H9 (cell line): Measurements from ENCODE around the gene P3H2. TPM values are rescaled to one million over a fixed set of nuclear protein-coding genes. Genes with fewer than 3 reads are reported as not detected.
"Not testable (repeated sequence)": the region's sequence is repeated elsewhere in the genome, so short reads cannot be mapped to it uniquely, and the experiment has no call there.

ENCODE experiments used
- DNase-seq: peaks from one replicate; pipeline ENCODE4 v3.0.0-alpha.2; 2017
- H2AFZ ChIP-seq: one replicate; pipeline ENCODE4 v1.6.1; 2013; ENCODE audit warnings: mild to moderate bottlenecking, low read length, control low read depth, moderate library complexity
- H2AK5ac ChIP-seq: 2 replicates; pipeline ENCODE4 v1.6.1; 2013; ENCODE audit warnings: low read length, control low read depth, mixed read lengths; ENCODE audit not compliant: insufficient read length
- H2BK120ac ChIP-seq: one replicate; pipeline ENCODE4 v1.6.1; 2013; ENCODE audit warnings: low read depth, mild to moderate bottlenecking, low read length, control low read depth, inconsistent platforms; ENCODE audit not compliant: poor library complexity, severe bottlenecking
- H2BK12ac ChIP-seq: 2 replicates; pipeline ENCODE4 v1.6.1; 2013; ENCODE audit warnings: low read length, control low read depth, mixed read lengths, low read depth; ENCODE audit not compliant: insufficient read length
- H2BK15ac ChIP-seq: 2 replicates; pipeline ENCODE4 v1.6.1; 2013; ENCODE audit warnings: low read depth, low read length, control low read depth
- H2BK20ac ChIP-seq: one replicate; pipeline ENCODE4 v1.6.1; 2013; ENCODE audit warnings: low read depth, mild to moderate bottlenecking, low read length, control low read depth, inconsistent platforms; ENCODE audit not compliant: poor library complexity, severe bottlenecking
- H2BK5ac ChIP-seq: 2 replicates; pipeline ENCODE4 v1.6.1; 2013; ENCODE audit warnings: low read length, control low read depth, mixed read lengths; ENCODE audit not compliant: insufficient read length
- H3K14ac ChIP-seq: 2 replicates; pipeline ENCODE4 v1.6.1; 2013; ENCODE audit warnings: low read length, control low read depth; ENCODE audit not compliant: insufficient read depth
- H3K18ac ChIP-seq: 2 replicates; pipeline ENCODE4 v1.6.1; 2013; ENCODE audit warnings: low read depth, mild to moderate bottlenecking, mixed read lengths, low read length, control low read depth; ENCODE audit not compliant: insufficient read length
- H3K23ac ChIP-seq: 2 replicates; pipeline ENCODE4 v1.6.1; 2013; ENCODE audit warnings: low read length, control low read depth, mixed read lengths, low read depth; ENCODE audit not compliant: insufficient read length
- H3K23me2 ChIP-seq: 2 replicates; pipeline ENCODE4 v1.6.1; 2013; ENCODE audit warnings: low read depth, mild to moderate bottlenecking, mixed read lengths, low read length, control low read depth; ENCODE audit not compliant: insufficient read length, poor library complexity, severe bottlenecking
- H3K27ac ChIP-seq: 2 replicates; pipeline ENCODE4 v1.5.1; 2013; ENCODE audit warnings: low read length, control low read depth, mixed read lengths, low read depth; ENCODE audit not compliant: insufficient read length
- H3K27me3 ChIP-seq: 2 replicates; pipeline ENCODE4 v1.6.1; 2013; ENCODE audit warnings: low read length, control low read depth, inconsistent platforms; ENCODE audit not compliant: insufficient read depth
- H3K4ac ChIP-seq: 2 replicates; pipeline ENCODE4 v1.6.1; 2013; ENCODE audit warnings: low read depth, mild to moderate bottlenecking, control low read depth, inconsistent platforms, low read length, moderate library complexity
- H3K4me1 ChIP-seq: 2 replicates; pipeline ENCODE4 v1.6.1; 2013; ENCODE audit warnings: low read length, control low read depth, inconsistent platforms; ENCODE audit not compliant: insufficient read depth
- H3K4me2 ChIP-seq: 2 replicates; pipeline ENCODE4 v1.6.1; 2013; ENCODE audit warnings: low read length, control low read depth, mixed read lengths; ENCODE audit not compliant: insufficient read length, insufficient read depth
- H3K56ac ChIP-seq: 2 replicates; pipeline ENCODE4 v1.6.1; 2013; ENCODE audit warnings: low read depth, mild to moderate bottlenecking, mixed read lengths, low read length, control low read depth; ENCODE audit not compliant: insufficient read length
- H3K79me1 ChIP-seq: 2 replicates; pipeline ENCODE4 v1.6.1; 2013; ENCODE audit warnings: low read depth, mild to moderate bottlenecking, moderate library complexity, low read length, control low read depth, inconsistent platforms; ENCODE audit not compliant: insufficient read depth, poor library complexity, severe bottlenecking
- H3K79me2 ChIP-seq: 2 replicates; pipeline ENCODE4 v1.6.1; 2013; ENCODE audit warnings: low read length, control low read depth, inconsistent platforms; ENCODE audit not compliant: insufficient read depth
- H3K9ac ChIP-seq: 2 replicates; pipeline ENCODE4 v1.6.1; 2013; ENCODE audit warnings: low read length, control low read depth, mixed read lengths; ENCODE audit not compliant: insufficient read length; ENCODE audit errors: extremely low read depth
- H3K9me3 ChIP-seq: one replicate; pipeline ENCODE4 v1.6.1; 2013; ENCODE audit warnings: low read depth, low read length, inconsistent platforms; ENCODE audit not compliant: control insufficient read depth
- H3T11ph ChIP-seq: one replicate; pipeline ENCODE4 v1.6.1; 2013; ENCODE audit warnings: mild to moderate bottlenecking, low read length, control low read depth, inconsistent platforms
- H4K20me1 ChIP-seq: one replicate; pipeline ENCODE4 v1.6.1; 2013; ENCODE audit not compliant: control insufficient read depth, insufficient read length, insufficient read depth
- H4K5ac ChIP-seq: 2 replicates; pipeline ENCODE4 v1.6.1; 2013; ENCODE audit warnings: low read depth, mild to moderate bottlenecking, mixed read lengths, low read length, control low read depth; ENCODE audit not compliant: insufficient read length
- H4K8ac ChIP-seq: replicated peaks from 2 replicates; pipeline ENCODE4 v1.6.1; 2013; ENCODE audit warnings: low read length, control low read depth, mixed read lengths, low read depth; ENCODE audit not compliant: insufficient read length
- H4K91ac ChIP-seq: 2 replicates; pipeline ENCODE4 v1.6.1; 2013; ENCODE audit warnings: low read depth, mild to moderate bottlenecking, moderate library complexity, mixed read lengths, low read length, control low read depth; ENCODE audit not compliant: insufficient read length
- H3K27ac Mint-ChIP-seq, 3 experiments: 2 replicates in 2 of 3; 3 replicates in 1 of 3; pipeline ENCODE4 v1.8.0; 2020 to 2021; ENCODE audit warnings: mixed read lengths in 3 of 3, mild to moderate bottlenecking in 1 of 3, moderate library complexity in 1 of 3
- H3K27me3 Mint-ChIP-seq: 2 replicates; pipeline ENCODE4 v1.8.0; 2021; ENCODE audit warnings: low read depth, mild to moderate bottlenecking, moderate library complexity, mixed read lengths
- H3K36me3 Mint-ChIP-seq, 3 experiments: 2 replicates in 2 of 3; 3 replicates in 1 of 3; pipeline ENCODE4 v1.8.0; 2020 to 2021; ENCODE audit warnings: low read depth in 3 of 3, mixed read lengths in 3 of 3; ENCODE audit not compliant: insufficient read depth in 1 of 3
- H3K4me1 Mint-ChIP-seq, 2 experiments: 2 replicates each; pipeline ENCODE4 v1.8.0; 2020; ENCODE audit warnings: mixed read lengths in 2 of 2
- H3K4me3 Mint-ChIP-seq, 2 experiments: 2 replicates in 1 of 2; 3 replicates in 1 of 2; pipeline ENCODE4 v1.8.0; 2020 to 2021; ENCODE audit warnings: mild to moderate bottlenecking in 2 of 2, mixed read lengths in 2 of 2, moderate library complexity in 1 of 2
- H3K9me3 Mint-ChIP-seq, 2 experiments: 2 replicates in 1 of 2; 3 replicates in 1 of 2; pipeline ENCODE4 v1.8.0; 2020; ENCODE audit warnings: mild to moderate bottlenecking in 2 of 2, mixed read lengths in 2 of 2, moderate library complexity in 1 of 2
- CTCF ChIP-seq: fragments of 200-600 bp; sonication (generic); conservative IDR thresholded peaks from 3 replicates; pipeline ENCODE4 v1.8.0; 2021; ENCODE audit warnings: antibody characterized with exemption, mild to moderate bottlenecking
- WGBS: extraction: QIAGEN DNeasy Blood & Tissue Kit; methylation state at CpG from one replicate; pipeline ENCODE4 v1.1.7; 2013; ENCODE audit warnings: missing lambda C conversion rate, low lambda C conversion rate, mixed read lengths; ENCODE audit not compliant: insufficient read length; ENCODE audit errors: extremely low coverage; 5-methylcytosine and 5-hydroxymethylcytosine counted together
- total RNA-seq: library from RNA; stranded (reverse); gene quantifications from 2 replicates; pipeline ENCODE4 v1.2.1, GENCODE V29; 2021

The P3H2 gene
- total RNA-seq, 1 experiment from 2014 or later: 41.5 TPM

- Histone ChIP-seq H4K91ac (no peak overlapping the region), H3K18ac (no peak overlapping the region), H4K5ac (no peak overlapping the region), H3K79me2 (no peaks in the 10 kb centered on the region), H3K14ac (no peak overlapping the region), H3K4me2 (no peak overlapping the region), H2BK120ac (no peak overlapping the region), H2AK5ac (no peak overlapping the region), H4K8ac (no peak overlapping the region), H3K4ac (no peak overlapping the region), H2BK5ac (no peak overlapping the region), H3K79me1 (no peaks in the 10 kb centered on the region), H3K23me2 (no peaks in the 10 kb centered on the region), H2BK20ac (no peak overlapping the region), H3K27ac (no peak overlapping the region), H3K4me1 (no peaks in the 10 kb centered on the region), H3K9ac (no peak overlapping the region), H2BK12ac (no peak overlapping the region), H3K56ac (no peak overlapping the region), H3K27me3 (no peaks in the 10 kb centered on the region), H3K9me3 (no peaks in the 10 kb centered on the region), H3K23ac (no peak overlapping the region), H4K20me1 (no peaks in the 10 kb centered on the region), H2AFZ (no peak overlapping the region), H3T11ph (no peak overlapping the region), H2BK15ac (no peak overlapping the region)
- H3K4me1 Mint-ChIP-seq: peaks cover 10 to 11% of the 10 kb centered on the region in 2 experiments
- H3K36me3 Mint-ChIP-seq: no peaks in the 10 kb centered on the region
- no peaks in the 10 kb centered on the region for H3K9me3 Mint-ChIP-seq
- TF ChIP-seq CTCF: no peak
- no peak for DNase-seq
- no peaks in the 10 kb centered on the region for H3K27me3 Mint-ChIP-seq
- no peak overlapping the region for H3K4me3 Mint-ChIP-seq
- WGBS: no CpG with 5 or more reads among the region's 1 CpG
- 0 out of 7 replicates have a peak overlapping the region, but pooled peaks of 1 of the 3 experiments have one; percentile 42 for H3K27ac Mint-ChIP-seq
Measured at GRCh38 chr3:190072856-190073255, 47.8 kb downstream of the P3H2 start.

- not testable (repeated sequence) for H3K79me1 ChIP-seq, H3K4me1 ChIP-seq, H3K18ac ChIP-seq, H3K23ac ChIP-seq, H3K27me3 ChIP-seq, H3K4me2 ChIP-seq, H3K36me3 Mint-ChIP-seq, H2BK15ac ChIP-seq, H3K4me3 Mint-ChIP-seq, H3K14ac ChIP-seq, DNase-seq, H4K5ac ChIP-seq, H3K9me3 Mint-ChIP-seq, H3K56ac ChIP-seq, H2AFZ ChIP-seq, H3T11ph ChIP-seq, H3K27ac Mint-ChIP-seq, H2BK5ac ChIP-seq, H3K27me3 Mint-ChIP-seq, H3K23me2 ChIP-seq, H4K8ac ChIP-seq, H4K91ac ChIP-seq, H2BK120ac ChIP-seq, H2AK5ac ChIP-seq, H3K9ac ChIP-seq, H2BK12ac ChIP-seq, H3K4ac ChIP-seq, H3K79me2 ChIP-seq, H3K9me3 ChIP-seq, H3K27ac ChIP-seq, H4K20me1 ChIP-seq, H3K4me1 Mint-ChIP-seq, H2BK20ac ChIP-seq
- whole genome bisulfite sequencing: no CpG with 5 or more reads among the region's 9 CpGs
Measured at GRCh38 chr3:190071921-190072320, 48.8 kb downstream of the P3H2 start.
